ENCODE data around the gene CNIH2.

CNIH2 gene

DNA sequence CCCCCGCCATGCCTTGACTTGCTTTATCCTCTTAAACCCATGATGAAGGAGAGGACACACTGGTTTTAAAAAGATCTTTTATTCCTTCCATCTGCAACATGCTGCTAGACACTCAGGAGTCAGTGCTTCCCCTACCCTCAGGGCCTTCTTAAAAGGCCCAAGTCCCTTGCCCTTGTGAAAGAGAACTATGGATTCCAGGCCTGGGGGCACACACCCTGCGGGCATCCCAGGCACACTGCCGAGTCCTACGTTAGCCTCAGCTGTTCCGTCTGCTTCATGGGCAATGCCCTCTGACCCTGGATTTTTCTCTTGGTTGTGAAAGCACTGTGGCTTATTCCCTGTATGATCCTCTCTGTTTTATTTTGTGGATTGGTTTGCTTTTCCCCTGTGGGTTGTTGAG is 44.7 kb upstream of the CNIH2 start:
- TF ChIP-seq, protein P1, sequence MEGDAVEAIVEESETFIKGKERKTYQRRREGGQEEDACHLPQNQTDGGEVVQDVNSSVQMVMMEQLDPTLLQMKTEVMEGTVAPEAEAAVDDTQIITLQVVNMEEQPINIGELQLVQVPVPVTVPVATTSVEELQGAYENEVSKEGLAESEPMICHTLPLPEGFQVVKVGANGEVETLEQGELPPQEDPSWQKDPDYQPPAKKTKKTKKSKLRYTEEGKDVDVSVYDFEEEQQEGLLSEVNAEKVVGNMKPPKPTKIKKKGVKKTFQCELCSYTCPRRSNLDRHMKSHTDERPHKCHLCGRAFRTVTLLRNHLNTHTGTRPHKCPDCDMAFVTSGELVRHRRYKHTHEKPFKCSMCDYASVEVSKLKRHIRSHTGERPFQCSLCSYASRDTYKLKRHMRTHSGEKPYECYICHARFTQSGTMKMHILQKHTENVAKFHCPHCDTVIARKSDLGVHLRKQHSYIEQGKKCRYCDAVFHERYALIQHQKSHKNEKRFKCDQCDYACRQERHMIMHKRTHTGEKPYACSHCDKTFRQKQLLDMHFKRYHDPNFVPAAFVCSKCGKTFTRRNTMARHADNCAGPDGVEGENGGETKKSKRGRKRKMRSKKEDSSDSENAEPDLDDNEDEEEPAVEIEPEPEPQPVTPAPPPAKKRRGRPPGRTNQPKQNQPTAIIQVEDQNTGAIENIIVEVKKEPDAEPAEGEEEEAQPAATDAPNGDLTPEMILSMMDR (IDR thresholded peaks at IDR 0.05; ENCODE audit: extremely low read depth, insufficient read depth, missing control alignments), result no peak
- in situ Hi-C loops (cut with MboI; ENCODE audit: low pct_unique_long_range_greater_than_20kb, low sequenced_read_pairs, unreplicated experiment), result no loop called here
- no peak for DNase-seq (ENCODE audit: low spot score)

DNA sequence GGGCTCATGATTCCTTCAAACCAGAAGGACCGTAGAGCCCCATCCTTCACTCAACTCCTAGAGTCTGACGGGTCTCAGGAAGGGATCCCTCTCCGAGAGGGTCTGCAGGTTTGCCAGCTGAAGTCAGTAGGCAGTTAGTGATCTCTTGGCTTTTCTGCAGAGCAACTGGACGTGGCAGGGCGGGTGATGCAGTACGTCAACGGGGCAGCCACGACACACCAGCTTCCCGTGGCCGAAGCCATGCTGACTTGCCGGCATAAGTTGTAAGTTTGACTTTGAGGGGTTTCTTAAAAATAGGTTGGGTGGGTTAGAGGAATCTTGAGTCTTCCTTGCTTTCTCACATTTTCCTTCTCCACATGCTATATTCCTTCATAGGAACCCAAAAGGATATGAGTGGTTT is 42.8 kb upstream of the CNIH2 start:
- in situ Hi-C loops (cut with MboI; ENCODE audit: low pct_unique_long_range_greater_than_20kb, low sequenced_read_pairs, unreplicated experiment), result no loop called here
- TF ChIP-seq, protein P1 (IDR thresholded peaks at IDR 0.05; ENCODE audit: extremely low read depth, insufficient read depth, missing control alignments), result no peak
- no peak for DNase-seq (ENCODE audit: low spot score)

DNA sequence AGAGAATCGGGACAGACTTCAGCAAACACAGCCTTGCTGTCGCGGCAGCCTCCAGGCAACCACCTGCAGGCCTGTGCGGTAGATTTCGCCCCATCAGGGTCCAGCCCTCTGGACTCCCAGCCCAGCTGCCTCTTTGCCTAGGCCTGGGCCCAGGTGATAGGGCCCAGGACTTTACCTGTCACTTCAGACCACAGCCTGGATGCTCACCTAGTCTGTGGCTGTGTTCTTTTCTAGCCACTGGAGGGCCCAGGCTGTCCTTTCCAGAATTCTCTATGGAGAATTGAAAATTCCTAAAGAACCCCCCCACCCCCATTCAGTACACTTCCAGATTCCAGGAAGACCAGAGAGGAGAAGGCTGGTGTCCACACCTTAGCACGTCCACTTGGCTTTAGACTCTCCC is 40.1 kb upstream of the CNIH2 start:
- TF ChIP-seq, protein P1 (IDR thresholded peaks at IDR 0.05; ENCODE audit: extremely low read depth, insufficient read depth, missing control alignments), result no peak
- no peak for DNase-seq (ENCODE audit: low spot score)
- in situ Hi-C loops (cut with MboI; ENCODE audit: low pct_unique_long_range_greater_than_20kb, low sequenced_read_pairs, unreplicated experiment), result no loop called here

DNA sequence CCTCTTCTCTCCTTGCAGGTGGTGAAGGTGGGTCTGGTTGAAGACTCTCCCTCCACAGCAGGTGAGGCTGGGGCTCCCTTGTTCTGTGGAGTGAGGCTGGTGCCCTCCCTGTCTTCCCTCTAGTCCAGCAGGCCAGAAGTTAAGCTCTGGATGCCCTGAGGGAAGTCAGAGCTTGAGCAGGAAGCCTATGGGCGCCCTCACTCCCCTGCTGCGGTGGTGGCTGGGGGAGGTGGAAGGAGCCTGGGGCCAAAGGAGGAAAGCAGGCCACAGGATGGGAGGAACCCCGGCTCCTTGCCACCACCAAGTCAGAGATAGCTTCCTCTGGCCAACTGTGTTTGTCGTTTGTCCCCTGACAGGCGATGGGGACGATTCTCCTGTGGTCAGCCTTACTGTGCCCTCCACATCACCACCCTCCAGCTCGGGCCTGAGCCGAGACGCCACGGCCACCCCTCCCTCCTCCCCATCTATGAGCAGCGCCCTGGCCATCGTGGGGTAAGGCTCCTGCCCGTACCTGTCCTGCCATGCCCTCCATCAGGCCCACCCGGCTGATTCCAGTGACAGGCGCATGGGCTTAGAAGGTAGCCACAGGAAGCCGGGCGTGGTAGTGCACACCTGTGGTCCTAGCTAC is 39.1 kb upstream of the CNIH2 start:
- in situ Hi-C loops (cut with MboI; ENCODE audit: low pct_unique_long_range_greater_than_20kb, low sequenced_read_pairs, unreplicated experiment), result no loop called here
- TF ChIP-seq, protein P1 (IDR thresholded peaks at IDR 0.05; ENCODE audit: extremely low read depth, insufficient read depth, missing control alignments), result no peak
- no peak for DNase-seq (ENCODE audit: low spot score)

DNA sequence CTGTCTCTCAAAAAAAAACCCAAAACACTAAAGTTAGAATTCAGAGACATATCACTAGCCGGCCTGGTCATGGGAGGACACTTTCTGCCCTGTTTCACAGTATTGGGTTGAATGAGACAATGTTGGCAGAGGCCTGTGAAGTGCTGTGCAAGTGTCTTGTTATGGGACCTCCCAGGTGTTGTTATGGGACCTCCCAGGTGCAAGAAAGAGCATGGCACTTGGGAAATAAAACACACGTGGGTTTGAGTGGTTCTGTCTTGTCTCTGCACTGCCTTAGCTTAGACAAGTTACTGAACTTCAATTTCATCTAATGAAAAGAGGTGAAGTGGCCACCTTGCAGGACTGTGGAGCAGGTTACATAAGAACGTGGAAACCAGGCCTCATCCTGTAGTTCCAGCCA is 38.5 kb upstream of the CNIH2 start:
- in situ Hi-C loops (cut with MboI; ENCODE audit: low pct_unique_long_range_greater_than_20kb, low sequenced_read_pairs, unreplicated experiment), result no loop called here
- TF ChIP-seq, protein P1 (IDR thresholded peaks at IDR 0.05; ENCODE audit: extremely low read depth, insufficient read depth, missing control alignments), result no peak
- no peak for DNase-seq (ENCODE audit: low spot score)

DNA sequence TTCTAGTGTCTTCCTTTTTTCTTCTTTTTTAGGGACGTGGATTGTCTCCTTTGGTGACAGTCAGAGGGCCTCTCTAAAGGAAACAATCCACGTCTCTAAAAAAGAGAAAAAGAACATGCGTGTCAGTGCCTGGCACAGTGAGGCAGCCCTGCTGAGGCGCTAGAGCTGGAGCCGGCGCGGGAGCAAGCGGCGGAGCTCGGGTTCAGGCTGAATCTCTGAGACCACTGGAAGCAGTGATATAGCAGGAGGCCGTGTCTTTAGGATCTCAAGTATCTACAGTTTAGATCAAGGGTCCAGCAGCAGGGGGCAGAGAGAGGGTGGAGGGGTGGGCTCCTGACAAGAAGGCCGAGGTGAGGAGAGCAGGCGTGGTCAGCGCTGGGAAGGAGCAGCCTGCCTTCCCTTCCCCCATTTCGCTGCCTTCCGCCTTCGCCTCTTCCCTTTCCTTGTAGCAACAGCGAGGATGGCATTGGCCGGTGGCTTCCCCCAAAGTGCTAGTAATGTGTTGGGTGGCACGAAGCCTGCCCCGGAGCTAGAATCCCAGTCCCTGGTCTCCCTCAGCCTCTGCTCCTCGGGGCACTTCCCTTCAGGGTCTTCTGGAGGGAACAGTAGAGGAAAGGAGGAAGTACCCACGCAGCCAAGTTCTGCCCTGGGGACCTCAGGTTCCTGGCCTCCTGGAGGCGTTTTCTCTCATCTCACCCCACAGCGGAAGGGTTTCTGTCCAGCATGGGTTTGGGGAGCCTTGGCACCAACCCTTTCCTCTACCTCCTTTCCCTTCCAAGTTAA is 37.8 kb upstream of the CNIH2 start:
- no peak for DNase-seq (ENCODE audit: low spot score)
- in situ Hi-C loops (cut with MboI; ENCODE audit: low pct_unique_long_range_greater_than_20kb, low sequenced_read_pairs, unreplicated experiment), result no loop called here
- TF ChIP-seq, protein P1 (IDR thresholded peaks at IDR 0.05; ENCODE audit: extremely low read depth, insufficient read depth, missing control alignments), result no peak
